GM20000 (cell line): ENCODE data around the gene SLC34A3.

Source experiments
- DNase-seq: peaks from one replicate; pipeline ENCODE4 v3.0.0; 2012; ENCODE audit warnings: low spot score
- TF ChIP-seq, protein P1 (sequence below): IDR thresholded peaks from 2 replicates; pipeline ENCODE4 v1.5.1; 2012; ENCODE audit warnings: mild to moderate bottlenecking, control low read depth; ENCODE audit errors: extremely low read depth, missing control alignments

Gene SLC34A3

DNA sequence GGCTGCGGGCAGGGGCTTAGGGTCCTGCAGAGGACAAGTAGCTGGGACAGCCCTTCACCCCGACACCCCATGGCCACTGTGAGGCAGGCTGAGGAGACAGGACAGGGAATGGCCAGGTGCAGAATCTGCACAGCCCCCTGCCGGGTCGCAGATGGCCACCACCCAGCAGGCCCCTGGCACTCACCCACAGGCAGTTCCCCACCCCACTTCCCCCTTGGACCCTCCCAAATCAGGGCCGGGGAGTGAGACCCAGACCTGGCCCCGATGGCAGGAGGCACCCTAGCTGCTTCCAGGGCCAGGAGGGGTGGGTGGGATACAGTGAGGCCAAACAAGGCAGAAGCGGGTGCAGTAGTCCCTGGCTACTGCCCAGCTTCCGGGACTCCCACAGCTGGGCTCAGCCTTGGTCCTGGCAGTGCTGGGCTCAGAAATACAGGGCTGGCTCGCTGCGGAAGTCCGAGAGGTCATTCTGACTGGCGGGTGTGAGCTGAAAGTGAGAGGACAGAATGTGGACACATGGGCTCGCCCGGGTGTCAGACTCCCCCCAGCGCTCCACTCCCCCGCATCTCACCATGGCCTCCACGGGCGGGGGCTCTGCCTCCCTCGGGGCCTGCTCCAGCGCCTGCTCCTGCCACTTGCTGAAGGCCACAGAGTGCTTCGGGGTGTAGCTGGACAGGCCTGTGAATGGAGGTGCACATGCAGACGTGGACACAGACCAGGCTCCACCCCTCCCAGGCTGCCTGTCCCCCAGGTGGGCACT is 38.8 kb upstream of the SLC34A3 start:
- TF ChIP-seq, protein P1, sequence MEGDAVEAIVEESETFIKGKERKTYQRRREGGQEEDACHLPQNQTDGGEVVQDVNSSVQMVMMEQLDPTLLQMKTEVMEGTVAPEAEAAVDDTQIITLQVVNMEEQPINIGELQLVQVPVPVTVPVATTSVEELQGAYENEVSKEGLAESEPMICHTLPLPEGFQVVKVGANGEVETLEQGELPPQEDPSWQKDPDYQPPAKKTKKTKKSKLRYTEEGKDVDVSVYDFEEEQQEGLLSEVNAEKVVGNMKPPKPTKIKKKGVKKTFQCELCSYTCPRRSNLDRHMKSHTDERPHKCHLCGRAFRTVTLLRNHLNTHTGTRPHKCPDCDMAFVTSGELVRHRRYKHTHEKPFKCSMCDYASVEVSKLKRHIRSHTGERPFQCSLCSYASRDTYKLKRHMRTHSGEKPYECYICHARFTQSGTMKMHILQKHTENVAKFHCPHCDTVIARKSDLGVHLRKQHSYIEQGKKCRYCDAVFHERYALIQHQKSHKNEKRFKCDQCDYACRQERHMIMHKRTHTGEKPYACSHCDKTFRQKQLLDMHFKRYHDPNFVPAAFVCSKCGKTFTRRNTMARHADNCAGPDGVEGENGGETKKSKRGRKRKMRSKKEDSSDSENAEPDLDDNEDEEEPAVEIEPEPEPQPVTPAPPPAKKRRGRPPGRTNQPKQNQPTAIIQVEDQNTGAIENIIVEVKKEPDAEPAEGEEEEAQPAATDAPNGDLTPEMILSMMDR = no peak
- DNase-seq = no peak

DNA sequence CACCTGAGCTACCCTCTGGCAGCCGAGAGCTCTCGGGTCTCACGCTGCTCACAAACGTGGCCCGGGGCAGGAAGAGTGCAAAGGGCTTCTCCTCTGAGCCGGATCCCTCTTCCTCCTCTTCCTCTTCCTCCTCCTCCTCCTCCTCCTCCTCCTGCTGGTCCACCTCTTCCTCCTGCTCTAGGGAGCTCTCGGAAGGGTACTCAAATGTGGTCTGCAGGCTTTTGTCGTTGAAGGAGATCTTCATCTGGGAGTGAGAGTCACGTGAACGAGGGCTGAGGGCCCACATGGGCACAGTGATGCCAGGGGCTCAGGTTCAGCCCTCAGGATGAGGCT is 38.3 kb upstream of the SLC34A3 start:
- no peak for DNase-seq
- TF ChIP-seq, protein P1 = no peak

- no peak for DNase-seq
- TF ChIP-seq, protein P1 = no peak
These were observed 37.8 kb upstream of the SLC34A3 start for GRCh38 chr9:137192859-137193258.

GRCh38 chr9:137193771-137194170 is 36.9 kb upstream of the SLC34A3 start:
- DNase-seq = no peak
- TF ChIP-seq, protein P1 = no peak

DNA sequence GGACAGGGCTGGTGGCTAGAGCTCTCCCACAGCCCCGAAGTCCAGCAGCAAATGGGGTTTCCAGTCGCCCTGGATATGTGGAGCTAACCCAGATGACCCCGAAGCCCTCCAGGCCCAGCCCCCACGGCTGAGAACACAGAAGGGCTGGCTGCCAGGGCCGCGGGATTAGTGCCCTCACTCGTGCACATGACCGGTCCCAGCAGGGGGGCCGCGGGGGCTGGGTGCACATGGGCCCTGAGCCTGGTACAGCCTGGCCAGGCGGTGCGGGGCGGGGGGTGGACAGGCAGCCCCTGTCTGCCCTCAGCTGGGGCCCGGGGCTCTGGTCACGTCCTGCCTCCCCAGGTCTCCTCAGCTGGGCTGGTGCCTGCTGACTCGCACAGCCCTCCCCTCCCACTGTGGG is 36.3 kb upstream of the SLC34A3 start:
- TF ChIP-seq, protein P1 = no peak
- DNase-seq = no peak

GRCh38 chr9:137194909-137195308 is 35.8 kb upstream of the SLC34A3 start:
- no peak for DNase-seq
- TF ChIP-seq, protein P1 = no peak

DNA sequence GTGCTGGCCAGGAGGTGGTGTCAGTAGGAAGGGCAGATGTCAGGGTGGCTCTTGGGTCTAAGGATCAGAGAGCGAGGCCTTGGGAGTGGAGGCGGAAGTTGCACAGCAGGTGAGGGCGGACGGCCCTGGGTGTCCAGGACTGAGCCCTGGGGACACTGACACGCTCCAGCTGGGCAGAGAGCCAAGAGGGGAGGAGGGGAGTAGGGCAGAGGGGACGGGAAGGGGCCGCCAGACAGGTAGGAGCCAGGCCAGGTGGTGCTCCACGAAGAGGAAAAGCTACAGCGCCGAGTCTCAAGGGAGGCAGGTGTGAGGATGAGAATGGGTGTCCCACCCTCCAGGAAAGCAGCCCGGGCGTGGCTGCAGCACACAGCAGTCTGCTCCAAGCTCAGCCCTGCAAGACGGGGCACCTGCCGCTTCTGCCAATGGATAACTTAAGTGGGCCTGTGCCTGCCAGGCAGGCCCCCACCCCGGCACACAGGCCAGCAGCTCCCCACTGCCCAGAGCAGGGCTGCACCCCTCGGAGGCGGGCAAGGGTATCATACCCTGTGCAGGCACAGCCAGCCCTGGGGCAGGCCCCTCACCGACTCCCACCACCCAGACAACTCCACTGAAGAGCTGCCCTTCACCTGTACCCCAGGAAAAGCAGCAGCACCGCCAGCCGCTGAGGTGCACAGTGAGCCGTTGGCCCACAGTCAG is 35.0 kb upstream of the SLC34A3 start:
- DNase-seq = no peak
- TF ChIP-seq, protein P1 = no peak
